ENCODE measurements around the gene GSK3B. TPM values are rescaled to one million over a fixed set of nuclear protein-coding genes. Genes with fewer than 3 reads are reported as not detected.

The GSK3B gene
- polyA plus RNA-seq, 3 donors, result 16.2 to 20.6 (median 20.5) TPM

DNA sequence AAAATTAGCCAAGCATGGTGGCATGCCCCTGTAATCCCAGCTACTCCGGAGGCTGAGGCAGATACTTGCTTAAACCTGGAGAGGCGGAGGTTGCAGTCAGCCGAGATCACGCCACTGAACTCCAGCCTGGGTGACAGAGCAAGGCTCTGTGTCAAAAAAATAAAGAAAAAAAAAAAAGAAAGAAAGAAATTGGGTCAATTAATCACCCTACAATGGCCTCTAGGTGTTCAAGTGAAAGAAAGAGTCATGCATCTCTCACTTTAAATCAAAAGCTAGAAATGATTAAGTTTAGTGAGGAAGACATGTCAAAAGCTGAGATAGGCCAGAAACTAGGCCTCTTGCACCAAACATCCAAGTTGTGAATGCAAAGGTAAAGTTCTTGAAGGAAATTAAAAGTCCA lies 44.9 kb upstream of the GSK3B start:
- H3K27ac ChIP-seq (ENCODE audit: low read depth in 1 of 2, low read length in 2 of 2), result no peak overlapping the region
- no peaks in the 10 kb centered on the region for H3K36me3 ChIP-seq (replicated peaks in 1 of 2; ENCODE audit: control insufficient read depth in 1 of 2, insufficient read depth in 2 of 2, low read length in 2 of 2)
- 80% methylated on average over 1 of the region's 4 CpGs for WGBS (ENCODE audit: insufficient coverage)
- Mint-ChIP-seq H3K4me1 (peaks cover 11% of the 10 kb centered on the region), H3K27me3 (ENCODE audit: low read depth in 3 of 3) (peaks cover 0 to 3% (median 1%) of the 10 kb centered on the region in 3 donors), H3K27ac (no peak overlapping the region), H3K36me3 (no peaks in the 10 kb centered on the region), H3K4me3 (no peak overlapping the region), H3K9me3 (peaks cover 0 to 4% (median 2%) of the 10 kb centered on the region in 7 donors)
- no peak for TF ChIP-seq CTCF (IDR thresholded peaks at IDR 0.05)
- intact Hi-C loops (cut with micrococcal nuclease), result no loop called here
- no peak overlapping the region for H3K9ac ChIP-seq (ENCODE audit: insufficient read depth, low read length, poor library complexity, severe bottlenecking)
- peaks cover 0 to 8% of the 10 kb centered on the region in 2 donors for H3K4me1 ChIP-seq (ENCODE audit: control insufficient read depth in 1 of 2, insufficient read depth in 2 of 2, low read length in 2 of 2)
- no peaks in the 10 kb centered on the region for H3K9me3 ChIP-seq (replicated peaks in 1 of 2; ENCODE audit: control insufficient read depth in 1 of 2, insufficient read depth in 1 of 2, low read length in 2 of 2)
- H4K20me1 ChIP-seq (ENCODE audit: insufficient read depth, low read length), result no peaks in the 10 kb centered on the region
- DNase-seq, result no peak
- no peak overlapping the region for H2AFZ ChIP-seq (ENCODE audit: insufficient read depth, low read depth, low read length, poor library complexity, severe bottlenecking)
- no peak overlapping the region for H3K4me2 ChIP-seq (replicated peaks; ENCODE audit: extremely low read depth, low read length, poor library complexity, severe bottlenecking)
- H3K4me3 ChIP-seq (replicated peaks in 1 of 3; ENCODE audit: low read depth in 2 of 3, low read length in 3 of 3), result no peak overlapping the region
- H3K79me2 ChIP-seq (ENCODE audit: insufficient read depth, low read length), result no peaks in the 10 kb centered on the region
- H3K27me3 ChIP-seq (ENCODE audit: control insufficient read depth in 2 of 2, insufficient read depth in 2 of 2, low read length in 2 of 2), result no peaks in the 10 kb centered on the region

GRCh38 chr3:120137548-120137947 lies 43.3 kb upstream of the GSK3B start:
- H3K4me3 Mint-ChIP-seq, result no peak overlapping the region
- no peaks in the 10 kb centered on the region for H3K36me3 Mint-ChIP-seq
- H3K9me3 Mint-ChIP-seq, result peaks cover 0 to 4% (median 2%) of the 10 kb centered on the region in 7 donors
- intact Hi-C loops (cut with micrococcal nuclease), result no loop called here
- no peaks in the 10 kb centered on the region for H3K36me3 ChIP-seq (replicated peaks in 1 of 2; ENCODE audit: control insufficient read depth in 1 of 2, insufficient read depth in 2 of 2, low read length in 2 of 2)
- H3K27ac Mint-ChIP-seq, result no peak overlapping the region
- no peak for TF ChIP-seq CTCF (IDR thresholded peaks at IDR 0.05)
- no peaks in the 10 kb centered on the region for H3K79me2 ChIP-seq (ENCODE audit: insufficient read depth, low read length)
- no peaks in the 10 kb centered on the region for H4K20me1 ChIP-seq (ENCODE audit: insufficient read depth, low read length)
- DNase-seq, result no peak
- no peak overlapping the region for H3K27ac ChIP-seq (ENCODE audit: low read depth in 1 of 2, low read length in 2 of 2)
- H3K4me2 ChIP-seq (replicated peaks; ENCODE audit: extremely low read depth, low read length, poor library complexity, severe bottlenecking), result no peak overlapping the region
- no CpG with 5 or more reads among the region's 2 CpGs for WGBS (ENCODE audit: insufficient coverage)
- no peaks in the 10 kb centered on the region for H3K9me3 ChIP-seq (replicated peaks in 1 of 2; ENCODE audit: control insufficient read depth in 1 of 2, insufficient read depth in 1 of 2, low read length in 2 of 2)
- no peak overlapping the region for H3K9ac ChIP-seq (ENCODE audit: insufficient read depth, low read length, poor library complexity, severe bottlenecking)
- peaks cover 0 to 8% of the 10 kb centered on the region in 2 donors for H3K4me1 ChIP-seq (ENCODE audit: control insufficient read depth in 1 of 2, insufficient read depth in 2 of 2, low read length in 2 of 2)
- H3K27me3 Mint-ChIP-seq (ENCODE audit: low read depth in 3 of 3), result peaks cover 0 to 3% (median 1%) of the 10 kb centered on the region in 3 donors
- no peak overlapping the region for H3K4me3 ChIP-seq (replicated peaks in 1 of 3; ENCODE audit: low read depth in 2 of 3, low read length in 3 of 3)
- H3K4me1 Mint-ChIP-seq, result peaks cover 11% of the 10 kb centered on the region
- H2AFZ ChIP-seq (ENCODE audit: insufficient read depth, low read depth, low read length, poor library complexity, severe bottlenecking), result no peak overlapping the region
- no peaks in the 10 kb centered on the region for H3K27me3 ChIP-seq (ENCODE audit: control insufficient read depth in 2 of 2, insufficient read depth in 2 of 2, low read length in 2 of 2)

Measured in CD14-positive monocyte (primary cell).